Measurements from ENCODE around the gene JMJD1C.

DNA sequence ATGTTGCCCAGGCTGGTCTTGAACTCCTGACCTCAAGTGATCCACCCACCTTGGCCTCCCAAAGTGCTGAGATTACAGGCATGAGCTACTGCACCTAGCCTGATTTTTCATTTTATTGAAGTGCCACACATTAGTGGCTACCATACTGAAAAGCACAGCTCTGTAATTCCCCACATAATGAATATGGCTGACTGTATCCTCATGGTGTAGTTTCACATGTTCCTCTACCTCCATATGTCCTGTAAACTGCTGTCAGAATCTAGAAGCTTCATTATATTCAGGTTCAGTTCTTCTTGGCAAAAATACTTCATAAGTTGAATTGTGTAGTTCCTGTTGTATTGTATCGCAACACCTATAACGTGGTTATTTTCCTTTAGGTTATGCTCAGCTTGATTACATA lies 11.1 kb downstream of the JMJD1C start:
- TF ChIP-seq, protein P1, sequence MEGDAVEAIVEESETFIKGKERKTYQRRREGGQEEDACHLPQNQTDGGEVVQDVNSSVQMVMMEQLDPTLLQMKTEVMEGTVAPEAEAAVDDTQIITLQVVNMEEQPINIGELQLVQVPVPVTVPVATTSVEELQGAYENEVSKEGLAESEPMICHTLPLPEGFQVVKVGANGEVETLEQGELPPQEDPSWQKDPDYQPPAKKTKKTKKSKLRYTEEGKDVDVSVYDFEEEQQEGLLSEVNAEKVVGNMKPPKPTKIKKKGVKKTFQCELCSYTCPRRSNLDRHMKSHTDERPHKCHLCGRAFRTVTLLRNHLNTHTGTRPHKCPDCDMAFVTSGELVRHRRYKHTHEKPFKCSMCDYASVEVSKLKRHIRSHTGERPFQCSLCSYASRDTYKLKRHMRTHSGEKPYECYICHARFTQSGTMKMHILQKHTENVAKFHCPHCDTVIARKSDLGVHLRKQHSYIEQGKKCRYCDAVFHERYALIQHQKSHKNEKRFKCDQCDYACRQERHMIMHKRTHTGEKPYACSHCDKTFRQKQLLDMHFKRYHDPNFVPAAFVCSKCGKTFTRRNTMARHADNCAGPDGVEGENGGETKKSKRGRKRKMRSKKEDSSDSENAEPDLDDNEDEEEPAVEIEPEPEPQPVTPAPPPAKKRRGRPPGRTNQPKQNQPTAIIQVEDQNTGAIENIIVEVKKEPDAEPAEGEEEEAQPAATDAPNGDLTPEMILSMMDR (IDR thresholded peaks at IDR 0.05), result no peak
- TF ChIP-seq POLR2A (IDR thresholded peaks at IDR 0.05), result no peak
